NCI-H82 (cell line): ENCODE measurements around the gene MCC.

Experiments
- DNase-seq: peaks from one replicate; lab custom pipeline; 2025; lab: John Stamatoyannopoulos, UW

The MCC gene

GRCh38 chr5:113199122-113199905, 288.9 kb downstream of the MCC start:
- peak; percentile 59 for DNase-seq

- no peak for DNase-seq
Measured at GRCh38 chr5:113197456-113198200, 290.6 kb downstream of the MCC start.

DNA sequence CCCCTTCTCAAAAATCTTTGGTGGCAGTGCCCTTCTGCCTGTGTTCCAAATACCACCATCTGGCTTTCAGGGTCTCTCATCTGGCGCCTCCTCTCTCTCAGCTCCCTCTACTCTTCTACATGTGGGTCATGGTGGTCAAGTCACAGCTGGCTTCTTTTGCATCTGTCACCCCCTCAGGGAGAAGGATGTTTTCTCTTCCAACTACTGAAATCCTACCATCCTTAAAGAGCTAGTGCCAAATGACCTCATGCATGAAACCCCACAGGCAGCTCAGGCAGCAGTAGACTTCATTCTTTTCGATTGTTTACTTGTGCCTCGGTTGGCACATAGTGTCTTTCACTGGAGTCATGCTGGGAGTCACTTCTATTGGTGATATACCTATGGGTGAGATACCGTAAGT, 292.5 kb downstream of the MCC start:
- DNase-seq: no peak

DNA sequence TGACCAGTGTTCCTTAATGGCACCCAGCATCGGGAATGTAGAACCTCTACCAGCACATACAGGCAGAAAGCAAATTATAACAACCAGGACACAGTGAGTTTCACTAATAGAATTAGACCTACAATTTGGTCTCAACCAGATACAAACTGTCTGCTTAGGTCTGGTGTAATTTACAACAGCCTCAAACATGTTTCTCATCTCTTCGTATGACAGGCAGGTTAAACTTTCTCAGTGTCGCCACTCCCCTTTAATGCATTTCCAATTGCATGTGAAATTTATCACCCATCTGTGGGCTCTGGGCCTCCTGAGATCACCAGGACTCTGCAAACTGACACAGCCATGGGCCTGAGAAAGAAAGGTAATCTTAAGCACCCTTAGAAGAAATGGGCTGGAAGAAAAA, 293.0 kb downstream of the MCC start:
- DNase-seq: no peak

DNA sequence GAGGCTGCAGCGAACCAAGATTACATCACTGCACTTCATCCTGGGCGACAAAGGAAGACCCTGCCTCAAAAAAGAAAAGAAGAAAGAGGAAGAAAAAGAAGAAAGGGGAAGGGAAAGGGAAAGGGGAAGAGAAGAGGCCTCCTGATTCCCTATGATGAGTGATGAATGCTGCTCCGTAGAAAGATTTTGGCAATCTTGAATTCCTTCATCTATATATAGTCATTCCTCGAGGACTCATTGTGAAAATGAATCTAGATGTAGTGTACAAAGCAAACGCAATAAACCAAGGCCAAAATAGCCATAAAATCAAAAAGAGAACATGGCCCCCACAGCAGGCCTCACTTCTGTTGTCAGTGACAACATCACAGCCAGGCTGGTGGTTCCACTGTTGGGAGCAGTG, 293.7 kb downstream of the MCC start:
- no peak for DNase-seq

- no peak for DNase-seq
Measured at GRCh38 chr5:113194125-113194524, 294.1 kb downstream of the MCC start.

DNA sequence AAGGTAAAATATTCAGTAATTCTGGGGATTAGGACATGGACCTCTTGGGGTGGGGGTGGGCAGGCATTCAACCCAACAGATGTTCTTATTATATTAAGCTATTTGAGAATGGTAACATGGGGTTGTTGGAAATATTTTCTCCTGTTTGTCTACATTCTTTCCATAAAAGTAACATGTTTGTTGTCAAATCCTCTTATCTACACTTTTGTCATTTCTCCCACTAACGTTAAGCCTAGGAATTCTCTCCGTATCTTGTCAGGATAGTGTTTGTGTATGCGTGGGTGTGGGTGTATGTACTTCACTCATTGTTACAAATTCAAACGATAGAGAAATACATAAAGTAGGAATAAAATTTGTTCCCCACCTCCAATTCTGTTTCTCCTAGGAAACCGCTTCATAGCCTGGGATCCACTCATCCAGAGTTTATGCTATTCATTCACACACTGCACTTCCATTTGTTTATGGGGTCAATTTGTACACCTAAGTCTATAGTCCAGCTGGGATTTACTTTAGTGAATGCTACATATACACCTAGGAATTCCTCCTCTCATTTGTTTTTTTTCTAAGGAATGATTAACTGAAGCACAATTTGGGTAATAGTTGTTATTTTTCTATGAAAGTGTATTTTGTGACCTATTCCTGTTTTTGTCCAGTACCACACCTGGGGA, 294.8 kb downstream of the MCC start:
- no peak for DNase-seq

GRCh38 chr5:113192541-113192940, 295.7 kb downstream of the MCC start:
- DNase-seq: no peak

- DNase-seq: no peak
Measured at GRCh38 chr5:113190347-113190746, 297.9 kb downstream of the MCC start.

DNA sequence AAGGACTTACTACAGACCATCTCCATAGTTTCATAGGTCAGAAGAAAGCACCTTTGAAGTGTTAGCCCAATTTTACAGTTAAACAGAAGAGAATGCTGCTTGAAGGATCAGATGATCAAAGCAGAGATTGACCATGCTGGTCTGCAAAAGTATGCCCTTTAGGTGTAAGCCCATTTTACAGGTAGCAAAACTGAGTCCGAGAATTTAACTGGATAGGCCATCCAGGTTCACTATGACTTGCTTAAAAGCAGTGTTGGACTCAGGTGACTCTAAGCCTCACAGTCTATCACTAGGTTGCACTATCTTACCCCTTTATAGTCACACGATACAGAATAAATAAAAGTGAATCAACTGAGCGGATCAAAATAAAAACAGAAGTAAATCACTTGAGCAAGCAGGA, 299.0 kb downstream of the MCC start:
- DNase-seq: no peak

DNA sequence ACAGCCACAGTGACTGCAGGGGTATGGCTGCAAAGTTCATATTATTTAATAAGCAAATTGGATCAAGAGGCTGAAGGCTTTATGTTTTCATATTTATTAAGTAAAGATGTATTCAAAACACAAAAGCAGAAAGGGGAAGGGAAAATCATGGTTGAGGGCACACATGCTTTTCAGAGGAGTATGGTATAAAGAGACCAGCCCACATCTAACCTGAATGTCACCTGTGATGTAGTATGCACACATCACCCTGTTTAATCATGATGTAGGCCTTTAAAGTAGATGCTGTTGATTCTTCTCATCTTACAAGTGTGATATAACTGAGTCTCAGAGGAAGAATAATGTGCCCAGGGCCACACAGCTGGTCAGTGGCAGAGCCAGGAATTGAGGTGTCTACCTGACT, 299.8 kb downstream of the MCC start:
- no peak for DNase-seq

GRCh38 chr5:113187906-113188305, 300.3 kb downstream of the MCC start:
- no peak for DNase-seq

DNA sequence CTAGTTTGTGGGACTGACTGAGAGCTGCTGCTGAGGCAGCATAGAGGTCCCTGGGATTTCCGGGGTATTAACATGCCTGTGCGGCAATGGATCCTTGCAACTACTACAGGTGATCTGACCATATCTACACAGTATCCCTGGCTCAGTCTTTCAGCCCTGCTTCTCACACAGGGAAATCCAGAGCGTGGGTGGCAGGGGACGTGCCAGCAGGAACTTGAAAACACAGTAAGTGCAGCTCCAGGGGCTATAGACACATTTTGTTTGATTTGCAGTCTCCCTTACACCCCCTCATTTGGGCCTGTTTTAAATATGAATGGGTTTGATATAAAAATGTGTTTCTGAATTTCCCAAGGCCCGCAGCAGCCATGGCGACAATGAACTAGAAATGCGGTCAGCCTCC, 302.2 kb downstream of the MCC start:
- DNase-seq: peak; percentile 43

- peak; percentile 83 for DNase-seq
Measured at GRCh38 chr5:113183694-113184093, 304.6 kb downstream of the MCC start.

DNA sequence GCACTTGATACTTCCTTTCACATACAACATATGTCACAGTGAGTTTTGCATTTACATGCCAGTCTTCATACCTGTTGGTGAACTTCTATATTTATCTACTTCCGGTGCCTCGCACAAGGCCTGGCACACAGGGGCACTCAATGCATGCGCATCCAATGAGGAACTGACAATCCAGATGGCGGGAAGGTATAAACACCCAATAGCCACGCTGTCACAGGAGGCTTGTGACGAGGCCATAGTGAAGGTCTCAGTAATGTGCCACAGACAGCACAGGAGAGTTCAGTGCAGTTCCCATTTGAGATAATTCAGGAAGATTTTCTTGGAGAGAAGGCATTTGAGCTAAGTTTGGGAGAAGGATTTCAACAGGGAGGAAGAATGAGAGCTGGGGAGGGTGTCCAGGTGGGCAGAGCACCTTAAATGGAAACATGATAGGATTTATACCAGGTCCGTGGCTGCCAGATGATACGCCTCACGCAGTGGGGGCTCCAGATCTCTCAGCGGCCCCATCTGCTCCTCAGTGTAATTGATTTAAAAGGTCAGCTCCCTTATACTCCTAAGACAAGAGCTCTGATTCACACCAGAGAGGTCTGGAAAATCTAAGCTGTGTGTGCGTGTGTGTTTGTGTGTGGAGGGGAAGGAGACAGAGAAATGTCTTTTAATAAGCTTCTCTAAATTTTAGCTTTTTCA, 305.5 kb downstream of the MCC start:
- peak; percentile 97 for DNase-seq

GRCh38 chr5:113181853-113182490, 306.3 kb downstream of the MCC start:
- DNase-seq: no peak

DNA sequence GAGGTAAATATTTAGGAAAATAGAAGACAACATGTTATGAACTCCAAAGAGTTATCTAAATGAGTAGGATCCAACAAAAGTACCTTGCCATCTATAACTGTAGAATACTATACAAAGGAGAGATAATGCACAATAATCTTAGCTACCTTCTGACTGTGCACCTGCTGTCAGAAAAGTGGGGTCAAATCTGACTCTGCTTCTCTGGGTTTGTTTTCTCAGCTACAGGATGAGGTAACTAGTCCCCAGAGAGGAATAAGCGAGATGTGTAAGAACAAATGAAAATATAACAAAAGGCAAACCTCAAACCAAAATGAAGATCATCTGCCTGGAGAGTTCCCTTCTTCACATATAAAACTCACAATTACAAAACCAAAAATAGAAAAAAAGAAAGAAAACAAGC, 306.8 kb downstream of the MCC start:
- DNase-seq: no peak

DNA sequence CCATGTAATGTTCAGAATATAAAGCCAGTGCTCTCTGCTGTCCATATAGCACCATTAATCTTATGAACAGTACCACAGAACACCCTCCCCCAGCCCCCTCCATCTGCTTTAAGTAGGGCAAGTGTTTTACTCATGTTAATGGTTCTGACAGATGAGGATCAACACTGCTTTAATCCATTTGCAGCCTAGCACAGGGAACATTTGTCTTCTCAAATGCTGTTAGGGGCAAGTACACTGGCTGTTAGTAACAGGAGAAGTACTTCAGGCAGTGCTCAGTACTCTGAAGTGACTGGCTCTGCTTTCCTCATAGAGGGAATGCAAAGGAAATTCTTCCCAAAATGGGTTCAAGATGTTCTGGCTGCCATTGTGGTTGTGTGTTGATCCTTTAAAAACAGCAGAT, 309.1 kb downstream of the MCC start:
- DNase-seq: peak; percentile 97

GRCh38 chr5:113178073-113178779, 310.0 kb downstream of the MCC start:
- DNase-seq: no peak

- no peak for DNase-seq
Measured at GRCh38 chr5:113177225-113177624, 311.0 kb downstream of the MCC start.

DNA sequence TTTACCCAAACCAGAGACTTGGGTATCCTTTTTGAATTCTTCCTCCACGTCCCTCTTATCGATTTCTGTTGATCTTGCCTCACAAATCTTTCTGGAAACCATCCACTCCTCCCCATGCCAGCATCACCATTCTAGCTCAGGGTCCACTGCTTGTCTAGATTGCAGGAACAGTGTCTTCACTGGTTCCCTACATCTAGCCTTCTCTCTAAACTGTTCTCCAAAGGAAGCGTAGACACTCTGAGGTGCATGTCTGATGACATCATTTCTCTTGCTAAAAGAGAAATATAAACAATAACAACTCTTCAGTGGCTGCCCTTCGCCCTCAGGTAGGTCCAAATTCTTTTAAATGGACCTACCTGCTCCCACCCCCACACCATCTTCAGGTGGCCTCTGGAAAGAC, 311.5 kb downstream of the MCC start:
- DNase-seq: no peak
